Measurements from ENCODE around the gene DDX1. TPM values are rescaled to one million over a fixed set of nuclear protein-coding genes. Genes with fewer than 3 reads are reported as not detected.

The DDX1 gene
- total and polyA plus RNA-seq, 2 donors from 2014 or later, result 84.0 to 90.0 TPM

GRCh38 chr2:15652252-15652651 lies 60.6 kb downstream of the DDX1 start:
- Histone ChIP-seq H3K9ac (ENCODE audit: low read length in 3 of 3) (no peak overlapping the region), H3K27ac (ENCODE audit: low read depth in 2 of 2, low read length in 2 of 2) (no peak overlapping the region), H3K36me3 (ENCODE audit: control insufficient read depth in 2 of 3, insufficient read depth in 3 of 3, low read length in 3 of 3) (no peaks in the 10 kb centered on the region), H3K4me1 (ENCODE audit: control insufficient read depth in 2 of 3, insufficient read depth in 2 of 3, low read depth in 1 of 3, low read length in 3 of 3) (peaks cover 0 to 8% (median 0%) of the 10 kb centered on the region in 3 donors), H3K27me3 (ENCODE audit: control insufficient read depth, insufficient read depth, low read length) (no peaks in the 10 kb centered on the region), H3K9me3 (ENCODE audit: control insufficient read depth in 2 of 3, insufficient read depth in 1 of 3, low read length in 3 of 3) (no peaks in the 10 kb centered on the region), H3K4me3 (ENCODE audit: low read length in 3 of 3) (no peak overlapping the region)
- intact Hi-C loops (cut with DNase I), result no loop called here
- peak in 1 of 5 donors; percentile 27 for DNase-seq
- no peak for FAIRE-seq
- no peak for TF ChIP-seq CTCF (IDR thresholded peaks at IDR 0.05; ENCODE audit: borderline replicate concordance, extremely low read depth, insufficient read depth)

- Histone ChIP-seq H3K27ac (ENCODE audit: low read depth in 2 of 2, low read length in 2 of 2) (no peak overlapping the region), H3K27me3 (ENCODE audit: control insufficient read depth, insufficient read depth, low read length) (no peaks in the 10 kb centered on the region), H3K4me1 (ENCODE audit: control insufficient read depth in 2 of 3, insufficient read depth in 2 of 3, low read depth in 1 of 3, low read length in 3 of 3) (peaks cover 0 to 8% (median 0%) of the 10 kb centered on the region in 3 donors), H3K4me3 (ENCODE audit: low read length in 3 of 3) (no peak overlapping the region), H3K9ac (ENCODE audit: low read length in 3 of 3) (no peak overlapping the region), H3K36me3 (ENCODE audit: control insufficient read depth in 2 of 3, insufficient read depth in 3 of 3, low read length in 3 of 3) (no peaks in the 10 kb centered on the region), H3K9me3 (ENCODE audit: control insufficient read depth in 2 of 3, insufficient read depth in 1 of 3, low read length in 3 of 3) (no peaks in the 10 kb centered on the region)
- FAIRE-seq (no peak), DNase-seq (peak in 4 of 5 donors; percentile 91 to 93 (median 91))
- intact Hi-C loops (cut with DNase I), result no loop called here
- no peak for TF ChIP-seq CTCF (IDR thresholded peaks at IDR 0.05; ENCODE audit: borderline replicate concordance, extremely low read depth, insufficient read depth)
These were observed 61.1 kb downstream of the DDX1 start for GRCh38 chr2:15652801-15653200.

- Histone ChIP-seq H3K4me1 (ENCODE audit: control insufficient read depth in 2 of 3, insufficient read depth in 2 of 3, low read depth in 1 of 3, low read length in 3 of 3) (peaks cover 0 to 8% (median 0%) of the 10 kb centered on the region in 3 donors), H3K36me3 (ENCODE audit: control insufficient read depth in 2 of 3, insufficient read depth in 3 of 3, low read length in 3 of 3) (no peaks in the 10 kb centered on the region), H3K27me3 (ENCODE audit: control insufficient read depth, insufficient read depth, low read length) (no peaks in the 10 kb centered on the region), H3K9me3 (ENCODE audit: control insufficient read depth in 2 of 3, insufficient read depth in 1 of 3, low read length in 3 of 3) (no peaks in the 10 kb centered on the region), H3K4me3 (ENCODE audit: low read length in 3 of 3) (no peak overlapping the region), H3K9ac (ENCODE audit: low read length in 3 of 3) (no peak overlapping the region), H3K27ac (ENCODE audit: low read depth in 2 of 2, low read length in 2 of 2) (no peak overlapping the region)
- no peak for FAIRE-seq
- intact Hi-C loops (cut with DNase I), result no loop called here
- DNase-seq, result no peak
- TF ChIP-seq CTCF (IDR thresholded peaks at IDR 0.05; ENCODE audit: borderline replicate concordance, extremely low read depth, insufficient read depth), result no peak
These were observed 62.4 kb downstream of the DDX1 start for GRCh38 chr2:15653806-15654726.

Measured in kidney (tissue), 14 donors.